ENCODE data around the gene TRAPPC5. TPM values are rescaled to one million over a fixed set of nuclear protein-coding genes. Genes with fewer than 3 reads are reported as not detected.

Gene TRAPPC5
- total RNA-seq, 1 experiment from 2014 or later, result 112 TPM

- DNase-seq (ENCODE audit: low spot score), result no peak
Observed at GRCh38 chr19:7699417-7700401, 19.1 kb downstream of the TRAPPC5 start.

- DNase-seq (ENCODE audit: low spot score), result no peak
Observed at GRCh38 chr19:7701049-7701653, 20.5 kb downstream of the TRAPPC5 start.

- DNase-seq (ENCODE audit: low spot score), result no peak
Observed at GRCh38 chr19:7701654-7702457, 21.2 kb downstream of the TRAPPC5 start, which contains the start of gene FCER2. FCER2 (minus strand) TSS chr19:7702131; CDS start chr19:7699760, 2,371 bp downstream.

- no peak for DNase-seq (ENCODE audit: low spot score)
Observed at GRCh38 chr19:7703332-7703731, 22.7 kb downstream of the TRAPPC5 start.

- no peak for DNase-seq (ENCODE audit: low spot score)
Observed at GRCh38 chr19:7704280-7705060, 23.8 kb downstream of the TRAPPC5 start.

GRCh38 chr19:7705387-7706187 is 25.0 kb downstream of the TRAPPC5 start:
- no peak for DNase-seq (ENCODE audit: low spot score)

- DNase-seq (ENCODE audit: low spot score), result no peak
Observed at GRCh38 chr19:7706188-7706954, 25.7 kb downstream of the TRAPPC5 start.

- DNase-seq (ENCODE audit: low spot score), result no peak
Observed at GRCh38 chr19:7706955-7707456, 26.4 kb downstream of the TRAPPC5 start.

GRCh38 chr19:7709932-7710460 is 29.4 kb downstream of the TRAPPC5 start:
- no peak for DNase-seq (ENCODE audit: low spot score)

DNA sequence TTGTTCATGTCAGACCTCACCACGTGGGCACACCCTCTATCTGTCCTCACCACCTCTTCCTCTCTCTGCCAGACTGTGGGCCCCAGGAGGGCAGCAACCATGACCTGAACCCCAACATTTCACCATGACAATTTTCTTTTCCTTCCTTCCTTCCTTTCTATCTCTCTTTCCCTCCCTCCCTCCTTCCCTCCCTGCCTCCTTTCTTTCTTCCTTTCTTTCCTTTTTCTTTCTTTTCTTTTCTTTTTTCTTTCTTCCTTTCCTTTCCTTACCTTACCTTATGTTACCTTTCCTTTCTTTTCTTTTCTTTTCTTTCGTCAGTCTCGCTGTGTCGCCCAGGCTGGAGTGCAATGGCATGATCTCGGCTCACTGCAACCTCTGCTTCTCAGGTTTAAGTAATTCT is 30.0 kb downstream of the TRAPPC5 start:
- no peak for DNase-seq (ENCODE audit: low spot score)

- DNase-seq (ENCODE audit: low spot score), result no peak
Observed at GRCh38 chr19:7715671-7716070, 35.0 kb downstream of the TRAPPC5 start.

GRCh38 chr19:7716762-7717161 is 36.1 kb downstream of the TRAPPC5 start:
- DNase-seq (ENCODE audit: low spot score), result no peak

DNA sequence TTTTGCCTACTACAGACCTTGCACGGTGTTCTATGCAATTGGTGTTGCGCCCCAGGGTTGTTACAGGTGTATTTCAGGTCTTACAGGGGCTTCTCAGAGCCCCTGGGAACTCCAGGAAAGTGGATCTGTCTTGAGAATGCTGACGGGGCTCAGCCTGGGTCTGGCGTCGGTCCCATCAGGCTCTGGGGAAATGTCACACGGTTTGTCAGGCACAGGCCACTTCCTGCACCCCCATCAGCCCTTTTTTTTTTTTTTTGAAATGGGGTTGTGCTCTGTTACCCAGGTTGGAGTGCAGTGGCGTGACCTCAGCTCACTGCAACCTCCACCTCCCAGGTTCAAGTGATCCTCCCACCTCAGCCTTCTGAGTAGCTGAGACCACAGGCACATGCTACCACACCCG is 38.0 kb downstream of the TRAPPC5 start:
- no peak for DNase-seq (ENCODE audit: low spot score)

GRCh38 chr19:7720351-7720750 is 39.7 kb downstream of the TRAPPC5 start:
- no peak for DNase-seq (ENCODE audit: low spot score)

DNA sequence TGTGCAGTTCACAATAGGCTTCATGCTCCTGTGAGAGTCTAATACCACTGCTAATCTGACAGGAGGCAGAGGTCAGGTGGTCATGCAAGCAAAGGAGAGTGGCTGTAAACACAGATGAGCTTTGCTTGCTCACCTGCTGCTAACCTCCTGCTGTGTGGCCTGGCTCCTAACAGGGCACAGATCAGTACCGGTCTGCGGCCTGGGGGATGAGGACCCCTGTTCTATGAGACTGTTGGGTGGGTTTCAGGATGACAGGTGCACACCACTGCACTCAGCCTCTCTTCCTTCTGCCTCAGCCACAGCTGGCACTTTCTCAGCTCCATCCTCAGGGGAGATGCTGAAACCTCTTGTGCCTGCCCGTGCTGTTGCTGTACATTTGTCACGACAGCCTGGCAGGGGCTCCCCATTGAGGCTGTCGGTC is 41.6 kb downstream of the TRAPPC5 start:
- DNase-seq (ENCODE audit: low spot score), result no peak

GRCh38 chr19:7725791-7726190 is 45.2 kb downstream of the TRAPPC5 start:
- no peak for DNase-seq (ENCODE audit: low spot score)

DNA sequence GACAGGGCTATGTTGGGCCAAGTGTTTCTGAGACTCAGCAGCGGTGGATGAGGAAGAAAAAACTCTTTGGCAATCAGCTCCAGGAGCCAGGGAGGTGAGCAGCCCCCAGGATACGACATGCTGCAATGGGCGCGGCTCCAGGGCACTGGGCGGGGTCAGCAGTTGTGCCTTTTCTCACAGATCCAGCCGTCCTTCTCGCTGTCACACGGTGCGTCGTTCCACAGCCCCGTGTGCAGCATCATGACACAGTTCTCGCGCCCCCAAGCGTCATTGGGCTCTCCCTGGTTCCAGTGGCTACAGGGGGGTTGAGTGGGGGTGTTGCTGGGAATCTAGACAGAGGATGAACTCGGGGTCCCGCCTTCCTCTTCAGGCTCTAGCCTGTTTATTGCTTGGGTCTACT is 48.6 kb downstream of the TRAPPC5 start:
- DNase-seq (ENCODE audit: low spot score), result no peak

GRCh38 chr19:7729831-7730285 is 49.2 kb downstream of the TRAPPC5 start:
- no peak for DNase-seq (ENCODE audit: low spot score)

All from HT-29 (cell line).